K562 (cell line): Measurements from ENCODE around the gene TMSB15A. TPM values are rescaled to one million over a fixed set of nuclear protein-coding genes. Genes with fewer than 3 reads are reported as not detected.
A peak's percentile ranks its signal among the peaks of the same experiment; 100 is the strongest.
"Not testable (repeated sequence)": the region's sequence is repeated elsewhere in the genome, so short reads cannot be mapped to it uniquely, and the experiment has no call there.

ENCODE experiments used
- ATAC-seq: fragments of 200-7000 bp; cut with Tn5 transposase; 3 replicates; pipeline ENCODE4 v1.9.1; 2020; ENCODE audit warnings: moderate library complexity
- BruUV-seq: library from RNA; stranded (reverse); fragments of 400-500 nt; replicated peaks from 2 replicates; lab custom pipeline; 2021; lab: Mats Ljungman, UMichigan
- CTCF ChIA-PET: fragments of 300-600 bp; formaldehyde crosslinking; extraction: SDS; loops from one replicate; lab custom pipeline; 2021; ENCODE audit warnings: low intra/inter-chr PET ratio; lab: Yijun Ruan, JAX
- POLR2A ChIA-PET: fragments of 300-600, 350-650 bp; sonication (Branson Sonifier 250); formaldehyde crosslinking; extraction: SDS; loops from one replicate; lab custom pipeline; 2021; ENCODE audit warnings: antibody characterized with exemption, inconsistent platforms; lab: Yijun Ruan, JAX
- DNase-seq, 4 experiments: peaks; one replicate each; pipeline versions ENCODE4 v3.0.0 to v3.0.0-alpha.2; 2011 to 2018; ENCODE audit warnings: low spot score in 3 of 4, mixed read lengths in 3 of 4; ENCODE audit errors: extremely low read depth in 1 of 4
- FAIRE-seq: peaks from 2 replicates; lab custom pipeline; 2011; peaks lifted over from hg19 to GRCh38; lab: Jason Lieb, UNC
- H2AFZ ChIP-seq: 2 replicates; pipeline ENCODE4 v1.6.0; 2011; ENCODE audit warnings: low read depth, low read length, control low read depth, inconsistent platforms
- H3K27ac ChIP-seq: fragments of 200-600 bp; 3 replicates; pipeline ENCODE4 v1.8.0; 2011; ENCODE audit warnings: low read depth, mild to moderate bottlenecking, control low read depth, inconsistent platforms, low read length, moderate library complexity, mixed read lengths; ENCODE audit errors: extremely low read depth
- H3K27me3 ChIP-seq, 2 experiments: fragments of 300-600 bp in 1 of 2; 2 replicates in 1 of 2; 3 replicates in 1 of 2; pipeline versions ENCODE4 v1.6.0 to v1.8.0; 2011; ENCODE audit warnings: inconsistent platforms in 2 of 2, low read length in 2 of 2, mild to moderate bottlenecking in 1 of 2, mixed read lengths in 1 of 2, moderate library complexity in 1 of 2; ENCODE audit not compliant: control insufficient read depth in 2 of 2, insufficient read depth in 2 of 2
- H3K36me3 ChIP-seq: fragments of 300-600 bp; 3 replicates; pipeline ENCODE4 v1.8.0; 2011; ENCODE audit warnings: mild to moderate bottlenecking, low read length, inconsistent platforms; ENCODE audit not compliant: control insufficient read depth, insufficient read depth
- H3K4me1 ChIP-seq, 2 experiments: fragments of 200-600 bp in 1 of 2; replicated peaks in 1 of 2; 2 replicates in 1 of 2; 3 replicates in 1 of 2; pipeline versions ENCODE4 v1.5.1 to v1.8.0; 2011; ENCODE audit warnings: inconsistent platforms in 2 of 2, low read length in 2 of 2, mild to moderate bottlenecking in 1 of 2, mixed read lengths in 1 of 2, moderate library complexity in 1 of 2; ENCODE audit not compliant: control insufficient read depth in 2 of 2, insufficient read depth in 2 of 2
- H3K4me2 ChIP-seq: 2 replicates; pipeline ENCODE4 v1.6.1; 2011; ENCODE audit warnings: low read length, control low read depth, inconsistent platforms, mixed read lengths; ENCODE audit not compliant: insufficient read depth
- H3K4me3 ChIP-seq: fragments of 200-600 bp; sonication (generic), shearing (Covaris generic); 2 replicates; pipeline ENCODE4 v1.5.1; 2016; ENCODE audit warnings: control low read depth, inconsistent platforms
- H3K79me2 ChIP-seq: fragments of 200-600 bp; 3 replicates; pipeline ENCODE4 v1.8.0; 2011; ENCODE audit warnings: low read length, inconsistent platforms; ENCODE audit not compliant: control insufficient read depth, insufficient read depth
- H3K9ac ChIP-seq, 2 experiments: 2 replicates each; pipeline versions ENCODE4 v1.6.0 to v1.6.1; 2011; ENCODE audit warnings: low read depth in 2 of 2, low read length in 2 of 2, control low read depth in 1 of 2, inconsistent platforms in 1 of 2, mild to moderate bottlenecking in 1 of 2, mixed read lengths in 1 of 2; ENCODE audit not compliant: insufficient read depth in 1 of 2
- H3K9me1 ChIP-seq: one replicate; pipeline ENCODE4 v1.6.0; 2011; ENCODE audit warnings: inconsistent platforms, mild to moderate bottlenecking, low read length, moderate library complexity; ENCODE audit not compliant: control insufficient read depth, insufficient read depth
- H3K9me3 ChIP-seq: replicated peaks from 2 replicates; pipeline ENCODE4 v1.5.1; 2011; ENCODE audit warnings: low read depth, low read length, inconsistent platforms; ENCODE audit not compliant: control insufficient read depth, insufficient read depth
- H4K20me1 ChIP-seq: replicated peaks from 2 replicates; pipeline ENCODE4 v1.6.1; 2011; ENCODE audit warnings: low read length, inconsistent platforms, mixed read lengths; ENCODE audit not compliant: control insufficient read depth, insufficient read depth
- WGBS: fragments of 100-300 bp; shearing (Covaris generic); methylation state at CpG from one replicate; pipeline ENCODE4 v1.1.6; 2016; ENCODE audit warnings: low coverage, mixed read lengths; ENCODE audit not compliant: insufficient coverage; ENCODE audit errors: missing lambda C conversion rate; 5-methylcytosine and 5-hydroxymethylcytosine counted together
- in situ Hi-C: fragments of 300-500 bp; cut with MboI; formaldehyde crosslinking; loops from 4 replicates; pipeline ENCODE4 v1.15.0; 2018; ENCODE audit warnings: inconsistent platforms, mixed read lengths
- intact Hi-C: fragments of 100-400 bp; cut with micrococcal nuclease; formaldehyde crosslinking; loops from 2 replicates; pipeline ENCODE4 v1.14.2; 2022
- polyA plus RNA-seq, 8 experiments: library from polyadenylated mRNA; depleted of rRNA in 4 of 8; stranded (reverse) in 5 of 8; unstranded in 3 of 8; fragments of >200 nt; fragmentation: Nextera tagmentation in 2 of 8; fragmentation: Illumina TruSeq in 1 of 8; extraction: Ambion mirVana in 2 of 8; extraction: Trizol in 1 of 8; gene quantifications; 2 replicates each; pipeline versions ENCODE4 v1.2.1 to v1.2.3, GENCODE V29; 2011 to 2014; ENCODE audit warnings: inconsistent platforms in 1 of 8, missing spikeins in 1 of 8
- total RNA-seq, 7 experiments: library from RNA; depleted of rRNA in 6 of 7; stranded (reverse); fragments of >200 nt in 6 of 7; fragmentation: Illumina TruSeq in 2 of 7; extraction: Trizol in 2 of 7; gene quantifications; 2 replicates each; pipeline versions ENCODE4 v1.2.1 to v1.2.3, GENCODE V29; 2011 to 2021; ENCODE audit warnings: low replicate concordance in 1 of 7

The TMSB15A gene
- total and polyA plus RNA-seq, 9 of the 15 experiments (the other 6 are each of a cell fraction or from before 2014, with no cell fraction given) = 0.49 to 1.6 (median 1.1) TPM

DNA sequence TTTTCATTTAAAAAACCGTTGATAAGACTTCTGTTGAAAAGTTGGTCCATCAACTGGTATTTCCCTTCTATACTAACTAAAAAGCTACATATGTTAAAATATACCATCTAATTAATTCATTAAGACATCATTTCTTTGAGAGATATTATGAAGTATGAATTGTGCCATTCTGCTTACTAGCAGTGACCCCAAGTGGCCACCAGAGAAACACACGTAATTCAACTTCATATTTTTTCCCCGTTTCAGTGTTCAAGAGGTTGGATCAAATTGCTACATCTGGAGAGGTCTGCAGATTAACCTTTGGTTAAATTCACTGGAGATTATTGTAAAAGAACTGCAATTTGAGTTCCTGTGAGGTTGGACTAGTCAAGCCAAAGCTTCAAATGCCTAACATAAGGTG is 46.3 kb downstream of the TMSB15A start:
- CTCF ChIA-PET, H3K27me3 ChIP-seq, H3K9me1 ChIP-seq, intact Hi-C loops, H3K4me3 ChIP-seq, H4K20me1 ChIP-seq, H2AFZ ChIP-seq, H3K27ac ChIP-seq, H3K36me3 ChIP-seq, H3K4me2 ChIP-seq, H3K4me1 ChIP-seq, H3K9me3 ChIP-seq, DNase-seq, POLR2A ChIA-PET, H3K9ac ChIP-seq, BruUV-seq, H3K79me2 ChIP-seq: not testable (repeated sequence)
- in situ Hi-C loops = loop anchor here (25.0 kb wide), 1 partner anchor 308 kb away; the partner anchor contains the start of gene BEX5
- WGBS = no CpG with 5 or more reads among the region's 3 CpGs
- FAIRE-seq (peak; percentile 87), ATAC-seq (peak; percentile 57; the same call in 2 of the 3 replicates)

Other genes starting within 250 kb of the TMSB15A start
- gene NXF2B, start 76.7 kb downstream of the TMSB15A start, total RNA-seq (2014; rRNA removed) = 1.7 and 3.4 TPM in 2 replicates
- gene NXF2B, start 76.7 kb downstream of the TMSB15A start, total RNA-seq (2014; rRNA removed; fragmentation: Illumina TruSeq; extraction: Trizol) = 6.4 and 7.1 TPM in 2 replicates
- 4.7 and 5.8 TPM in 2 replicates for gene NXF2B, start 76.7 kb downstream of the TMSB15A start, total RNA-seq (2015; rRNA removed; fragmentation: Illumina TruSeq; extraction: Trizol)
- gene NXF2B, start 76.7 kb downstream of the TMSB15A start, total RNA-seq (2021) = 7.7 and 8.0 TPM in 2 replicates
- 0.91 and 0.93 TPM in 2 replicates for gene NXF2B, start 76.7 kb downstream of the TMSB15A start, polyA plus RNA-seq (2011; rRNA removed)
- gene NXF2B, start 76.7 kb downstream of the TMSB15A start, polyA plus RNA-seq (2014; fragmentation: Illumina TruSeq; extraction: Trizol) = 5.5 and 5.8 TPM in 2 replicates
- 10 to 100 TPM in 1 of 2 experiments, 1 to 10 TPM in 1; 7.8 to 16.1 TPM for gene NXF2B, start 76.7 kb downstream of the TMSB15A start, polyA plus RNA-seq (2014; fragmentation: Nextera tagmentation; extraction: Ambion mirVana)
- gene NXF2B, start 76.7 kb downstream of the TMSB15A start, polyA plus RNA-seq (2014; rRNA removed) = 0.80 and 1.8 TPM in 2 replicates
- not detected in 2 replicates for gene TCP11X2, start 44.9 kb downstream of the TMSB15A start, total RNA-seq (2014; rRNA removed)
- gene TCP11X2, start 44.9 kb downstream of the TMSB15A start, total RNA-seq (2014; rRNA removed; fragmentation: Illumina TruSeq; extraction: Trizol) = not detected in 2 replicates
- gene TCP11X2, start 44.9 kb downstream of the TMSB15A start, total RNA-seq (2015; rRNA removed; fragmentation: Illumina TruSeq; extraction: Trizol) = not detected in 2 replicates
- not detected in 2 replicates for gene TCP11X2, start 44.9 kb downstream of the TMSB15A start, total RNA-seq (2021)
- not detected in 2 replicates for gene TCP11X2, start 44.9 kb downstream of the TMSB15A start, polyA plus RNA-seq (2011; rRNA removed)
- not detected in 2 replicates for gene TCP11X2, start 44.9 kb downstream of the TMSB15A start, polyA plus RNA-seq (2014; fragmentation: Illumina TruSeq; extraction: Trizol)
- not detected for gene TCP11X2, start 44.9 kb downstream of the TMSB15A start, polyA plus RNA-seq (2014; fragmentation: Nextera tagmentation; extraction: Ambion mirVana)
- gene TCP11X2, start 44.9 kb downstream of the TMSB15A start, polyA plus RNA-seq (2014; rRNA removed) = not detected in 2 replicates
- gene ARMCX5, start 82.8 kb upstream of the TMSB15A start, total RNA-seq (2014; rRNA removed) = 19.8 and 22.6 TPM in 2 replicates
- gene ARMCX5, start 82.8 kb upstream of the TMSB15A start, total RNA-seq (2014; rRNA removed; fragmentation: Illumina TruSeq; extraction: Trizol) = 18.2 and 19.3 TPM in 2 replicates
- gene ARMCX5, start 82.8 kb upstream of the TMSB15A start, total RNA-seq (2015; rRNA removed; fragmentation: Illumina TruSeq; extraction: Trizol) = 15.6 and 16.1 TPM in 2 replicates
- gene ARMCX5, start 82.8 kb upstream of the TMSB15A start, total RNA-seq (2021) = 13.4 TPM in 2 replicates
- 10.4 and 17.3 TPM in 2 replicates for gene ARMCX5, start 82.8 kb upstream of the TMSB15A start, polyA plus RNA-seq (2011; rRNA removed)
- 19.9 and 22.9 TPM in 2 replicates for gene ARMCX5, start 82.8 kb upstream of the TMSB15A start, polyA plus RNA-seq (2014; fragmentation: Illumina TruSeq; extraction: Trizol)
- 10 to 100 TPM; 17.3 to 29.4 TPM for gene ARMCX5, start 82.8 kb upstream of the TMSB15A start, polyA plus RNA-seq (2014; fragmentation: Nextera tagmentation; extraction: Ambion mirVana)
- 15.1 and 17.4 TPM in 2 replicates for gene ARMCX5, start 82.8 kb upstream of the TMSB15A start, polyA plus RNA-seq (2014; rRNA removed)
- gene GPRASP1, start 134.7 kb upstream of the TMSB15A start, total RNA-seq (2014; rRNA removed) = 0.23 and 0.29 TPM in 2 replicates
- gene GPRASP1, start 134.7 kb upstream of the TMSB15A start, total RNA-seq (2014; rRNA removed; fragmentation: Illumina TruSeq; extraction: Trizol) = 0.55 and 0.57 TPM in 2 replicates
- 0.49 and 0.94 TPM in 2 replicates for gene GPRASP1, start 134.7 kb upstream of the TMSB15A start, total RNA-seq (2015; rRNA removed; fragmentation: Illumina TruSeq; extraction: Trizol)
- gene GPRASP1, start 134.7 kb upstream of the TMSB15A start, total RNA-seq (2021) = 0.29 and 0.38 TPM in 2 replicates
- gene GPRASP1, start 134.7 kb upstream of the TMSB15A start, polyA plus RNA-seq (2011; rRNA removed) = 0.14 and 0.20 TPM in 2 replicates
- 0.18 and 0.24 TPM in 2 replicates for gene GPRASP1, start 134.7 kb upstream of the TMSB15A start, polyA plus RNA-seq (2014; fragmentation: Illumina TruSeq; extraction: Trizol)
- under 1 TPM; 0.01 to 0.10 TPM for gene GPRASP1, start 134.7 kb upstream of the TMSB15A start, polyA plus RNA-seq (2014; fragmentation: Nextera tagmentation; extraction: Ambion mirVana)
- 0.16 and 0.40 TPM in 2 replicates for gene GPRASP1, start 134.7 kb upstream of the TMSB15A start, polyA plus RNA-seq (2014; rRNA removed)
- gene GPRASP2, start 195.7 kb upstream of the TMSB15A start, total RNA-seq (2014; rRNA removed) = 2.1 and 2.7 TPM in 2 replicates
- 3.3 TPM in 2 replicates for gene GPRASP2, start 195.7 kb upstream of the TMSB15A start, total RNA-seq (2014; rRNA removed; fragmentation: Illumina TruSeq; extraction: Trizol)
- 2.6 and 3.0 TPM in 2 replicates for gene GPRASP2, start 195.7 kb upstream of the TMSB15A start, total RNA-seq (2015; rRNA removed; fragmentation: Illumina TruSeq; extraction: Trizol)
- gene GPRASP2, start 195.7 kb upstream of the TMSB15A start, total RNA-seq (2021) = 1.7 and 2.2 TPM in 2 replicates
- 0.61 and 1.6 TPM in 2 replicates for gene GPRASP2, start 195.7 kb upstream of the TMSB15A start, polyA plus RNA-seq (2011; rRNA removed)
- gene GPRASP2, start 195.7 kb upstream of the TMSB15A start, polyA plus RNA-seq (2014; fragmentation: Illumina TruSeq; extraction: Trizol) = 2.3 TPM in 2 replicates
- 1 to 10 TPM; 1.2 to 1.6 TPM for gene GPRASP2, start 195.7 kb upstream of the TMSB15A start, polyA plus RNA-seq (2014; fragmentation: Nextera tagmentation; extraction: Ambion mirVana)
- gene GPRASP2, start 195.7 kb upstream of the TMSB15A start, polyA plus RNA-seq (2014; rRNA removed) = 1.4 and 2.4 TPM in 2 replicates
- 0.50 and 0.78 TPM in 2 replicates for gene GPRASP3, start 204.0 kb upstream of the TMSB15A start, total RNA-seq (2014; rRNA removed)
- gene GPRASP3, start 204.0 kb upstream of the TMSB15A start, total RNA-seq (2014; rRNA removed; fragmentation: Illumina TruSeq; extraction: Trizol) = 1.3 and 1.5 TPM in 2 replicates
- 1.4 and 1.9 TPM in 2 replicates for gene GPRASP3, start 204.0 kb upstream of the TMSB15A start, total RNA-seq (2015; rRNA removed; fragmentation: Illumina TruSeq; extraction: Trizol)
- 1.1 and 1.8 TPM in 2 replicates for gene GPRASP3, start 204.0 kb upstream of the TMSB15A start, total RNA-seq (2021)
- gene GPRASP3, start 204.0 kb upstream of the TMSB15A start, polyA plus RNA-seq (2011; rRNA removed) = 0.24 and 0.96 TPM in 2 replicates
- 1.1 and 1.2 TPM in 2 replicates for gene GPRASP3, start 204.0 kb upstream of the TMSB15A start, polyA plus RNA-seq (2014; fragmentation: Illumina TruSeq; extraction: Trizol)
- gene GPRASP3, start 204.0 kb upstream of the TMSB15A start, polyA plus RNA-seq (2014; fragmentation: Nextera tagmentation; extraction: Ambion mirVana) = 1 to 10 TPM in 1 of 2 experiments, under 1 TPM in 1; 0.63 to 1.1 TPM
- gene GPRASP3, start 204.0 kb upstream of the TMSB15A start, polyA plus RNA-seq (2014; rRNA removed) = 0.66 and 0.77 TPM in 2 replicates